ENCODE data around the gene GRK5.

The GRK5 gene

DNA sequence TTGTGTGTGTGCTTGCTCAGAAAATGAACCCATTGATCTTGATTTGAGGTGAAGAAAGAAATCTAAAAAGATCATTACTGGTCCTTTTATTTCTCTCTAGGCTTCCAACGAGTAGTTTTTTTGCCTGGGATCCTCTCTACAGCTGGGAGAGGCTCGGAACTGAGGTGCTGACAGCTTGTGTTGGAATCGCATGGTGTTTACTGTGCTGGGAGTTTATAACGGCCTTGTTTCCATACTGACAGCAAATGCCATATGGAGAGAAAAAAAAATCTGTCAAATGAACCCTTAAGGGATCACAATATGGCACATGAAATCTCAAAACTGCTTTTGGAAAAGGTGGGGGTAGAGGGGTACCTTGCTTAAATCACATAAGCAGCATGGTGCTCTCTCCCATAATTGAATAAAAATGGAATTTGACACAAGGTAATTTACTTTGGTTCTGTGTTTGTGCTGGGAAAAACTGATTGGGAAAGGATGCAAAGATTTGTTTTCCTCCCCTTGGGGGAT is 170.1 kb downstream of the GRK5 start:
- Histone ChIP-seq H3K79me2 (ENCODE audit: insufficient read depth, low read length) (no peaks in the 10 kb centered on the region), H3K4me1 (ENCODE audit: insufficient read depth, low read length) (no peaks in the 10 kb centered on the region), H3K27me3 (ENCODE audit: insufficient read depth, low read length, poor library complexity) (no peaks in the 10 kb centered on the region), H3K9me3 (ENCODE audit: insufficient read depth, low read length, severe bottlenecking) (no peaks in the 10 kb centered on the region), H4K20me1 (ENCODE audit: insufficient read depth, low read length) (peaks cover 8% of the 10 kb centered on the region; the same call in 1 of the 2 replicates), H3K4me3 (ENCODE audit: low read depth in 1 of 2, low read length in 2 of 2) (no peak overlapping the region), H3K36me3 (ENCODE audit: insufficient read depth, low read length) (peaks cover 14% of the 10 kb centered on the region), H3K27ac (ENCODE audit: low read length) (no peak overlapping the region), H3K4me2 (ENCODE audit: insufficient read depth, low read length) (no peak overlapping the region), H3K9ac (ENCODE audit: low read depth, low read length) (no peak overlapping the region), H2AFZ (ENCODE audit: low read depth, low read length) (no peak overlapping the region)
- no peak for ATAC-seq (ENCODE audit: insufficient read depth, low read depth)
- no peak for TF ChIP-seq EZH2 (IDR thresholded peaks at IDR 0.05; ENCODE audit: borderline replicate concordance, low read depth, low read length, severe bottlenecking)
- TF ChIP-seq, protein P1, sequence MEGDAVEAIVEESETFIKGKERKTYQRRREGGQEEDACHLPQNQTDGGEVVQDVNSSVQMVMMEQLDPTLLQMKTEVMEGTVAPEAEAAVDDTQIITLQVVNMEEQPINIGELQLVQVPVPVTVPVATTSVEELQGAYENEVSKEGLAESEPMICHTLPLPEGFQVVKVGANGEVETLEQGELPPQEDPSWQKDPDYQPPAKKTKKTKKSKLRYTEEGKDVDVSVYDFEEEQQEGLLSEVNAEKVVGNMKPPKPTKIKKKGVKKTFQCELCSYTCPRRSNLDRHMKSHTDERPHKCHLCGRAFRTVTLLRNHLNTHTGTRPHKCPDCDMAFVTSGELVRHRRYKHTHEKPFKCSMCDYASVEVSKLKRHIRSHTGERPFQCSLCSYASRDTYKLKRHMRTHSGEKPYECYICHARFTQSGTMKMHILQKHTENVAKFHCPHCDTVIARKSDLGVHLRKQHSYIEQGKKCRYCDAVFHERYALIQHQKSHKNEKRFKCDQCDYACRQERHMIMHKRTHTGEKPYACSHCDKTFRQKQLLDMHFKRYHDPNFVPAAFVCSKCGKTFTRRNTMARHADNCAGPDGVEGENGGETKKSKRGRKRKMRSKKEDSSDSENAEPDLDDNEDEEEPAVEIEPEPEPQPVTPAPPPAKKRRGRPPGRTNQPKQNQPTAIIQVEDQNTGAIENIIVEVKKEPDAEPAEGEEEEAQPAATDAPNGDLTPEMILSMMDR (IDR thresholded peaks at IDR 0.05; ENCODE audit: borderline replicate concordance, extremely low read depth, low read length, poor library complexity, severe bottlenecking): no peak
- DNase-seq: no peak

DNA sequence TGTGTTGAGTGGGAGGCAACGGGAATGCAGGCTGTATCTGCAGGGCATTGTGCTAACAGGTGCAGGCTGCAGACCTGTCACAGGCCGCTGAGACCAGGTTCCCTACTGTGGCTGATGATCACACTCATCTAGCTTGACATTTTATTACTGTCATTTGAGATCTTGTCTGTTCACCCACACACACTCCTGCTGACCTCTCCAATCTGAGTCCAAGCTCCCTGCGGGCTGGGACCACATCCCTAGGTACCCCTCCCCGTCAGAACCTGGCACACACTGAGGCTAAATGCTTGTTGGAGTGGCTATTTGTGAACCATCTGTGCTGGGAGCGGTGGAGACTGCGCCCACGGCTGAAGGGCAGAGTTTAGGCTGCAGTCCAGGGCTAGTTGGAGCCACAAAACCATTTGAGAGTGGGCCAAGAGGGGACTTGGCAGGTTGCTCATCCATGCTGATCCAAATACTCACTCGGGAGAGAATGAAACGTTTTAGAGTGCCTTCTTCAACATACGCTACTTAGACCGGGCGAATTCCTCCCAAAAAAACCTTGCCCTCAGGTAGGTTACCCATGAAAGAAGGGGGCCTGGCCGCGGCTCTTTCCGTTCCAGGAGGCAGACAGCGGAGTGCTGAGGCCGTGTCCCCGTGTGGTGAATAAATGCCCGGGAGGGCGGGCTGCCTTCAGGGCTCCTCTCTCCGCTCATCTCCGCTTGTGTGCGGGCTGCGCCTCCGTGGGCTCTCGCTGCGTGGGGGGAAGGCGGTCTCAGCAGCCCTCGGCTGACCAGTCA is 170.8 kb downstream of the GRK5 start:
- peaks cover 14% of the 10 kb centered on the region for H3K36me3 ChIP-seq (ENCODE audit: insufficient read depth, low read length)
- peaks cover 8% of the 10 kb centered on the region; the same call in 1 of the 2 replicates for H4K20me1 ChIP-seq (ENCODE audit: insufficient read depth, low read length)
- no peaks in the 10 kb centered on the region for H3K4me1 ChIP-seq (ENCODE audit: insufficient read depth, low read length)
- no peak overlapping the region for H3K9ac ChIP-seq (ENCODE audit: low read depth, low read length)
- ATAC-seq (ENCODE audit: insufficient read depth, low read depth) (no peak), DNase-seq (no peak)
- no peaks in the 10 kb centered on the region for H3K79me2 ChIP-seq (ENCODE audit: insufficient read depth, low read length)
- no peak overlapping the region for H3K4me3 ChIP-seq (ENCODE audit: low read depth in 1 of 2, low read length in 2 of 2)
- no peak for TF ChIP-seq EZH2 (IDR thresholded peaks at IDR 0.05; ENCODE audit: borderline replicate concordance, low read depth, low read length, severe bottlenecking)
- TF ChIP-seq, protein P1 (IDR thresholded peaks at IDR 0.05; ENCODE audit: borderline replicate concordance, extremely low read depth, low read length, poor library complexity, severe bottlenecking): no peak
- no peaks in the 10 kb centered on the region for H3K27me3 ChIP-seq (ENCODE audit: insufficient read depth, low read length, poor library complexity)
- H3K4me2 ChIP-seq (ENCODE audit: insufficient read depth, low read length): no peak overlapping the region
- H2AFZ ChIP-seq (ENCODE audit: low read depth, low read length): no peak overlapping the region
- H3K9me3 ChIP-seq (ENCODE audit: insufficient read depth, low read length, severe bottlenecking): no peaks in the 10 kb centered on the region
- no peak overlapping the region for H3K27ac ChIP-seq (ENCODE audit: low read length)

DNA sequence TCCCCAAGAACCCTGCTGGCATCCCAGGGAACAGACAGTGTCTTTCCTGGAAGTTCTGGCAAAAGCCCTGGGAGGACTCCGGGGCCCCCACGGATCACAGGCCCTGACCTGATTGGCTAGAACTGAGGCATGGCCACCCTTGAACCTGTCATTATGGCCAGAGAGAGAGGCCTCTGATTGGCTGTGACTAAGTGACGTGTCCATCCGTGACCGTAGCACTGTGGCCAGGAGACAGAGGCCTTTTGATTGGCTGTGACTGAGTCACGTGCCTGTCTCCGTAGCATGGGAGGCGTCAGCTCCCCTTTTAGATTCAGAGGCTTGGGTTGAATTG is 171.3 kb downstream of the GRK5 start:
- H3K4me1 ChIP-seq (ENCODE audit: insufficient read depth, low read length): no peaks in the 10 kb centered on the region
- H3K4me2 ChIP-seq (ENCODE audit: insufficient read depth, low read length): no peak overlapping the region
- TF ChIP-seq, protein P1 (IDR thresholded peaks at IDR 0.05; ENCODE audit: borderline replicate concordance, extremely low read depth, low read length, poor library complexity, severe bottlenecking): no peak
- TF ChIP-seq EZH2 (IDR thresholded peaks at IDR 0.05; ENCODE audit: borderline replicate concordance, low read depth, low read length, severe bottlenecking): no peak
- peaks cover 14% of the 10 kb centered on the region for H3K36me3 ChIP-seq (ENCODE audit: insufficient read depth, low read length)
- H3K9ac ChIP-seq (ENCODE audit: low read depth, low read length): no peak overlapping the region
- no peak overlapping the region for H2AFZ ChIP-seq (ENCODE audit: low read depth, low read length)
- no peaks in the 10 kb centered on the region for H3K79me2 ChIP-seq (ENCODE audit: insufficient read depth, low read length)
- H3K27ac ChIP-seq (ENCODE audit: low read length): no peak overlapping the region
- ATAC-seq (ENCODE audit: insufficient read depth, low read depth): no peak
- no peak for DNase-seq
- no peaks in the 10 kb centered on the region for H3K9me3 ChIP-seq (ENCODE audit: insufficient read depth, low read length, severe bottlenecking)
- H3K27me3 ChIP-seq (ENCODE audit: insufficient read depth, low read length, poor library complexity): no peaks in the 10 kb centered on the region
- H4K20me1 ChIP-seq (ENCODE audit: insufficient read depth, low read length): peaks cover 7% of the 10 kb centered on the region; the same call in 1 of the 2 replicates
- no peak overlapping the region for H3K4me3 ChIP-seq (ENCODE audit: low read depth in 1 of 2, low read length in 2 of 2)
